DOHH2 (cell line): ENCODE measurements around the gene USP49.
"Not testable (repeated sequence)": the region's sequence is repeated elsewhere in the genome, so short reads cannot be mapped to it uniquely, and the experiment has no call there.

Source experiments
- CTCF ChIP-seq: fragments of 200-600 bp; sonication (generic); IDR thresholded peaks from one replicate; pipeline ENCODE4 v1.5.1; 2014; ENCODE audit warnings: antibody characterized with exemption, mild to moderate bottlenecking, low read depth, low read length; ENCODE audit not compliant: poor library complexity, severe bottlenecking
- EZH2phosphoT487 ChIP-seq: fragments of 200-600 bp; sonication (generic); IDR thresholded peaks from 2 replicates; pipeline ENCODE4 v1.6.1; 2017; ENCODE audit warnings: borderline replicate concordance, mild to moderate bottlenecking, antibody characterized with exemption, low read length, moderate library complexity, mixed read lengths

- TF ChIP-seq CTCF, EZH2phosphoT487: not testable (repeated sequence)
These were observed 47.7 kb upstream of the USP49 start for GRCh38 chr6:41942882-41943281.
